ENCODE data around the gene ATP1A4.

Gene ATP1A4

DNA sequence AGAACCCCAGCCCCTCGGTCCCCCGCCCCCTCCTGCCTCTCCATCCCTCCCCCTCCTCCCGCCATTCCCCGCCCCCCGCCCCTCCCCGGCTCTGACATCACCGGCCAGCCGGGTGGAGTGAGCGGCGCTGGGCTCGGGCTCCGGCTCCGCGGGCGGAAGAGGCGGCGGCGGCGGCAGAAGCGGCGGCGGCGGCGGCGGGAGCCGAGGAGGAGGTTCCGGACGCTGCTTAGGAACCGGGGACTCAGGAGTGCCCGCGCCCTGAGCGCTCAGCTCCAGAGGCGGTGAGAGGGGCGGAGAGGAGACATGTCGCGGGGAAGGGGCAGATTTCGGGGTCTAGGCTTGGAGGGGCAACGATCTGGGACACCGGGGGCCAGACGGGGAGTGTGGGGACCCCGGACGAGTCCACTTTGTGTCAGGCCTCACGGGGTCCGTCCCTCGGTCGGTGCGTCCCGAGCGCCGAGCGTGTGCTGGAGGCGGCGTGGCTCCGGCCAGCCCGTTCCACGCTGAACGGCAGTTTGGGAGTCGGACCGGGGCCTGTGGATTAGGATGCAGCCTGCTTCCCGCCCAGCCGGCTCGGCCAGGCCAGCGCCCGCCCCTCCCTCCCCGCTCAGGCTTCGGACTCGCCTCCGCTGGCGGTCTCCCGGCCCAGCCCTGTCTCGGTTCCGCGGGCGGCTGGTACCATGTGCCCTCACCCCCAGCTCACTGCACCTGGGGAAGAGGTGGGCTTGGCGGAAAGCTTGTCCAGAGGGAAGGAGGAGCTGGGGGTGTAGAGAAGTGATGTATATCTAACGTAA, 54.0 kb downstream of the ATP1A4 start, which contains the start of gene PEA15:
PEA15 (plus strand) TSS at position 143 of the 794 bp plus-strand sequence. CDS start 6,161 bp downstream, outside the sequence.
- Histone ChIP-seq H3K9me3 (ENCODE audit: low read depth, low read length) (no peaks in the 10 kb centered on the region), H3K36me3 (ENCODE audit: insufficient read depth, low read length) (peaks cover 4% of the 10 kb centered on the region; the same call in 1 of the 2 replicates), H3K9ac (ENCODE audit: insufficient read length) (peak within 1 kb of the TSS; percentile 94), H3K27ac (no peak within 1 kb of the TSS), H3K4me3 (peak within 1 kb of the TSS; percentile 94)
- TF ChIP-seq FOXP2 (optimal IDR thresholded peaks at IDR 0.05; ENCODE audit: control extremely low read depth, extremely low read length, insufficient read depth) (no peak), EZH2 (IDR thresholded peaks at IDR 0.05) (no peak), POLR2AphosphoS5 (IDR thresholded peaks at IDR 0.05; ENCODE audit: borderline replicate concordance, low read depth, low read length) (no peak)
- DNase-seq (ENCODE audit: low read depth, low spot score): no peak

DNA sequence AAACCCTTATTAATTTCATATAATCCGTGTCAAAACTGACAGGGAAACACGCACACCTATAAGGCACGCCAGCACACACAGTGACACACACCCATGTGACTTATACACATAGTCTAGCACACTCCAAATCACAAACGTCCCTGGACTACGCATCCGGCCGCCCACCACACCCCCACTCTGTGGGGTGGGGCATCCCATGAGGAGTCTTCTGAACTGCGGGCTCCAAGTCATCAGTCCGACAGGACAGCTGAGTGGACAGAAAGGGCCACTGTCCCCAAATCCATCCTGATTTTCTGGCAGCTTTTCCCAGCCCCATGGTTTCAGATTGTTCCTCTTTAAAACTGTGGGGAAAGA, 54.6 kb downstream of the ATP1A4 start:
- H3K36me3 ChIP-seq (ENCODE audit: insufficient read depth, low read length): peaks cover 5% of the 10 kb centered on the region; the same call in 1 of the 2 replicates
- H3K4me3 ChIP-seq: peak overlapping the region; percentile 94
- DNase-seq (ENCODE audit: low read depth, low spot score): no peak
- TF ChIP-seq FOXP2 (optimal IDR thresholded peaks at IDR 0.05; ENCODE audit: control extremely low read depth, extremely low read length, insufficient read depth): no peak
- TF ChIP-seq POLR2AphosphoS5 (IDR thresholded peaks at IDR 0.05; ENCODE audit: borderline replicate concordance, low read depth, low read length): no peak
- TF ChIP-seq EZH2 (IDR thresholded peaks at IDR 0.05): no peak
- no peaks in the 10 kb centered on the region for H3K9me3 ChIP-seq (ENCODE audit: low read depth, low read length)
- peak overlapping the region; percentile 94 for H3K9ac ChIP-seq (ENCODE audit: insufficient read length)
- no peak overlapping the region for H3K27ac ChIP-seq

DNA sequence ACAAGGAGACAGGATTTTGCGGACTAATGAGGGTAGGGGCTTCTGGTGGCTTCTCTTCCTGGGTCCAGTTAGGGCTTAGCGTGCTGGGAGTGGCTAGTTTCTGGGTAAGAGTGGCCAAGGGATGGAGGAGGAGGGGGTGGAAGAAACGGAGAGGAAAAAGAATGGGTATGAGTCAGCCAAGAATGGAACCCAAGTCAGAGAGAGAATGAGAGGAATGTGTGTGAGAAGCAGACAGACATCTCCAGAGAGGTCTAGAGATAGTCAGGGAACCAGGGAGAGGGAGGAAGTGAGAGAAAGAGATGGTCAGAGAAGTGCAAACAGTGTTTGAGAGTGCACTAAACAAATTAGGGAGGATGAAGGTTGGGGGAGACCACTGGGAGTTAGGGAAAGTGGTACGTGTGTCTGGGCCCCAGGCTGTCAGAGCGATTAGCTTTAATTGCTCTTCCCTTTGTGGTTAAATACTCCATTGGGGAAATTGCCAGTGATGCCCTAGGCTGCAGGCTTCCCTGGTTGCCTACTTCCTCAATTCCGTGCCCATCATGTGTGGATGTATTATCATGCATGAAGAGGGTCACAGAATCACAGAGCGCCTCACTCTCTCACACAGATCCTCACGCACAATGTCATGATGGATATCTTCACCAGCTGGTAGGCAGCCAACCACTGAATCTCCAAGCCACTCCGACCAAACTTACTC, 55.2 kb downstream of the ATP1A4 start:
- TF ChIP-seq POLR2AphosphoS5 (IDR thresholded peaks at IDR 0.05; ENCODE audit: borderline replicate concordance, low read depth, low read length) (no peak), EZH2 (IDR thresholded peaks at IDR 0.05) (no peak), FOXP2 (optimal IDR thresholded peaks at IDR 0.05; ENCODE audit: control extremely low read depth, extremely low read length, insufficient read depth) (no peak)
- Histone ChIP-seq H3K27ac (no peak overlapping the region), H3K9ac (ENCODE audit: insufficient read length) (no peak overlapping the region), H3K4me3 (peak overlapping the region; percentile 94), H3K9me3 (ENCODE audit: low read depth, low read length) (no peaks in the 10 kb centered on the region), H3K36me3 (ENCODE audit: insufficient read depth, low read length) (peaks cover 8% of the 10 kb centered on the region; the same call in 1 of the 2 replicates)
- DNase-seq (ENCODE audit: low read depth, low spot score): peak; percentile 14

DNA sequence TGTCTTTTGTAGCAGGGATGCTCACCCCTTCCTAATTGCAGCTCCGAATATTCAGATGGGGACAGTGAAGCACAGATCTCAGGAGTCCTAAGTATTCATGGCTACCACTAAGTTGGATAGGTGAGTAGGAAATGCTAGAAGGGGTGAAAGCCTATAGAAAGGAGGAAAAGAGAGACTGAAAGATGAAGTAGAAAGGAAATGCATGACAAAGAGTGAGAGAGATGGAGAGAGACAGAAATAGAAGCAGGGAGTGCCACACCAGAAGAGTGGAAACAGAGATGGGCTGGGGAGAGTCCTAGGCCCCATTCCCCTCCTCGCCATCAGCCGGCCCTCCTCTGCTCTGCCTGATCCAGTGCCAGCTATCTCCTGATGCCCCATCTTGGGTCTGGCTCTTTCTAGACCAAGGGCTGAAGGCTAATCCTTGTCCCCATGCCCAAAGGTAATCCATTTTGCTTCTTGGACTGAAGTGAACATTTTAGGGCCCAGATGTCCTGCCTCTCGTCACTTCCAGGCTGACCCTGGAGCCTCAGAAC, 55.8 kb downstream of the ATP1A4 start:
- Histone ChIP-seq H3K9me3 (ENCODE audit: low read depth, low read length) (no peaks in the 10 kb centered on the region), H3K36me3 (ENCODE audit: insufficient read depth, low read length) (peaks cover 11% of the 10 kb centered on the region; the same call in 1 of the 2 replicates), H3K27ac (no peak overlapping the region), H3K9ac (ENCODE audit: insufficient read length) (no peak overlapping the region), H3K4me3 (no peak overlapping the region)
- DNase-seq (ENCODE audit: low read depth, low spot score): no peak
- TF ChIP-seq EZH2 (IDR thresholded peaks at IDR 0.05) (no peak), FOXP2 (optimal IDR thresholded peaks at IDR 0.05; ENCODE audit: control extremely low read depth, extremely low read length, insufficient read depth) (no peak), POLR2AphosphoS5 (IDR thresholded peaks at IDR 0.05; ENCODE audit: borderline replicate concordance, low read depth, low read length) (no peak)

DNA sequence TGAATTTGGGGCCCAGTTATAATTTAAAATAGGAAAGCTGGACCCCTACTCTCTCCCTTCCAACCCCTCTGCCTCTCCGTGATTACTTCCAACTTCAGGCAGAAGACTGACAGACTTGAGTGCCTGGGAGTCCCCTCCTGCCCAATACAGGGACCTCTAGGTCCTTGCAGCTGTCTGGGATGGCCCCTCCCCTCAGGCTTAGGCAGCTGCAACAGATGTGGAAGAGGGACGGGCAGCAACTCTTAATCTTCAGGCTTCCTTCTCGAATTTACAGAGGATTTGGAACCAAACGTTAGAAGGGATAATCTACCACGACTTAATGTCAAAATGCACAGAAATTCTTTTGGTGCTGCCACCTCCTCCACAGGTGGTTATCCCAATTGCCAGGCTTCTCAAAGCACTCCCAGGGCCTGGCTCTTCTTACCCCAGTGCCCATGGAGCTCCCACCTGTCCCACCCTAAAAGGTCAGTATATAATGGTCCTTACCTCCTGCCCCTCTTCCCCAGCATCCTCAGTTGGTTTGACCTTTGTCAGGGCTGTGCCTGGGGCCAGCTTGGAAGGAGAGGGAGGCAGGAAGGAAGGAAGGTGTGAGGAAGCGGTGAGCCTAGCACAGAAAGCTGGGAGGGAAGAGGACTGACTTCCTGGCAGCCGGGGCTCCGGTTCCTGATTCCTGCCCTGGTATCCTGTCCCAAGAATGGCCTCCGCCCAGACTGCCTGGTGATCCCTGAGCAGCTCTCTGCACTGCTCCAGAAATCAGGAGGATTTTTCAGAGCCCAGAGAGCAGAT, 56.6 kb downstream of the ATP1A4 start:
- peaks cover 19% of the 10 kb centered on the region; the same call in 1 of the 2 replicates for H3K36me3 ChIP-seq (ENCODE audit: insufficient read depth, low read length)
- no peaks in the 10 kb centered on the region for H3K9me3 ChIP-seq (ENCODE audit: low read depth, low read length)
- no peak overlapping the region for H3K9ac ChIP-seq (ENCODE audit: insufficient read length)
- TF ChIP-seq EZH2 (IDR thresholded peaks at IDR 0.05): no peak
- no peak for TF ChIP-seq POLR2AphosphoS5 (IDR thresholded peaks at IDR 0.05; ENCODE audit: borderline replicate concordance, low read depth, low read length)
- no peak for TF ChIP-seq FOXP2 (optimal IDR thresholded peaks at IDR 0.05; ENCODE audit: control extremely low read depth, extremely low read length, insufficient read depth)
- no peak overlapping the region for H3K4me3 ChIP-seq
- DNase-seq (ENCODE audit: low read depth, low spot score): no peak
- H3K27ac ChIP-seq: no peak overlapping the region

DNA sequence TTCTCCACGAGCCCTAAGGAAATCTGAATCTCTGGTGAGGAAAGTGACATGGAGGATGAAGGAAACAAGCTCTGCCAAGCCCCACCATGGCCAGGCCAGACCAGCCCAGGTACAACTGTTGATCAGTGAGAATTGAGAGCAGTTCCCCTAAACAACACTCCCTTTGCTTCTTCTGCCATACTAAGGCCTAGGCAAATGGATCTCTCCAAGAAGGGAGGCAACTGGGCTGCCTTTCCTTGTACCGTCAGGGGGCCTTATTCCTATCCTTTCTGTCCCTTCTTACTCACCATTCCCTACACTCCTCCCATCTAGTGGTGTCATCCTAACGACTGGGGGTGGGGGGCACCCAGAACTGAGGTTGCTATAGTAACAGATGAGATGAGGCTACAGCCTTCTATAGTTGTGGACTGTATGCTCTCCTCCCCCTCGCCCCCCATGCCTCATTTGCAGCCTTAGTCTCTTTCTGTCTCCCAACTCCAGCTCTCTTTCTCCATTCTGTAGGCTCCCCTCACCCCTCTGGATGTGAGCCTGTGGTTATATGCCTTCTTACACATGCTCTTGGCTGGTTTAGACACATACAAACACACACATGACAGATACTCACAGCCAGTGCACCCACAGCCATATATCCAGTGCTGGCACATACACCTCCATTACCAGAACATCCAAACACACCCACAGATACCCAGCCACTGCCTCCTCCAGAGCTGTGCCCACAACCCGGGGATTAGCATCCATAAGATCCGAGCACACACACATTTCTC, 57.3 kb downstream of the ATP1A4 start:
- Histone ChIP-seq H3K4me3 (no peak overlapping the region), H3K9ac (ENCODE audit: insufficient read length) (no peak overlapping the region), H3K9me3 (ENCODE audit: low read depth, low read length) (no peaks in the 10 kb centered on the region), H3K27ac (no peak overlapping the region), H3K36me3 (ENCODE audit: insufficient read depth, low read length) (peaks cover 24% of the 10 kb centered on the region; the same call in 1 of the 2 replicates)
- DNase-seq (ENCODE audit: low read depth, low spot score): no peak
- TF ChIP-seq FOXP2 (optimal IDR thresholded peaks at IDR 0.05; ENCODE audit: control extremely low read depth, extremely low read length, insufficient read depth): no peak
- TF ChIP-seq EZH2 (IDR thresholded peaks at IDR 0.05): no peak
- no peak for TF ChIP-seq POLR2AphosphoS5 (IDR thresholded peaks at IDR 0.05; ENCODE audit: borderline replicate concordance, low read depth, low read length)

DNA sequence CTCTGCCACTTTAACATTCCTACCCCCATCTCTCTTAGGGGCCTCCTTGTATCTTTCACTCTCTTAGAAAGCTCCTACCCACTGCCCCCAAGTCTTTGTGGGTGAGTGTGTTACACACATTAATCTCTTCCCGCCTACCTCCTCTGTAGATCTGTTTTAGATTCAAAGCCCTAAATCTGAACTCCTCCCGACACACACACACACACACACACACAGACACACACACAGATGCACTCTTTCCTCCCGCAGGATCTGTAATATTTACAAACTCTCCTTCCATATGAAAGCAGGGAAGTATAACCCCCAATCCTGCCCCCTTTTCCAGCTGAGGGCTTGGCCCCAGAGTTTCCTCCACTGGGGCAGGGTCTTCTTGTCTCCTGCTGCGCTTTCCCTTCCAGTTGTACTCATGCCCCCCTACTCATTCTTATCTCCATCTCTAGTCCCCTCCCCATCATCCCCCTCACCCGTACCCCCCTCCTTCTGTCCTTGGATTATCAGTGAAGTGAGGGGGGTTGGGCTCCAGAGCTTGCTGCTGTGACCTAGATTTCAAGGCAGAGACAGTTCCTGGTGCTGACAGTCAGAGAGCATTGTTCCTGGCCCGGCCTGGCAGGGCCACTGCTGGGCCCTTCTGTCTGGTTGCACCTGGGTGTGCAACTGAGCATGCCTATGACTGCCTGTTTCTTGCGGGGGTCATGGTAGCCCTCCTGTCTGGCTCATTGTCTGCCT, 58.1 kb downstream of the ATP1A4 start:
- no peak overlapping the region for H3K27ac ChIP-seq
- DNase-seq (ENCODE audit: low read depth, low spot score): no peak
- no peak for TF ChIP-seq FOXP2 (optimal IDR thresholded peaks at IDR 0.05; ENCODE audit: control extremely low read depth, extremely low read length, insufficient read depth)
- peaks cover 31% of the 10 kb centered on the region; the same call in 1 of the 2 replicates for H3K36me3 ChIP-seq (ENCODE audit: insufficient read depth, low read length)
- H3K4me3 ChIP-seq: no peak overlapping the region
- no peaks in the 10 kb centered on the region for H3K9me3 ChIP-seq (ENCODE audit: low read depth, low read length)
- H3K9ac ChIP-seq (ENCODE audit: insufficient read length): no peak overlapping the region
